OCI-LY1 (cell line): Measurements from ENCODE around the gene NEDD4L.

Experiments used
- EZH2 ChIP-seq: fragments of 200-600 bp; sonication (generic), shearing (Covaris generic); IDR thresholded peaks from 2 replicates; pipeline ENCODE4 v1.8.0; 2017; ENCODE audit warnings: borderline replicate concordance, mixed run types, mild to moderate bottlenecking, antibody characterized with exemption, low read length, moderate library complexity, mixed read lengths
- TF ChIP-seq, protein P1 (sequence below): fragments of 200-600 bp; sonication (generic), shearing (Covaris generic); IDR thresholded peaks from 2 replicates; pipeline ENCODE4 v1.5.1; 2017; ENCODE audit warnings: mild to moderate bottlenecking, antibody characterized with exemption, low read length, moderate library complexity, mixed read lengths

DNA sequence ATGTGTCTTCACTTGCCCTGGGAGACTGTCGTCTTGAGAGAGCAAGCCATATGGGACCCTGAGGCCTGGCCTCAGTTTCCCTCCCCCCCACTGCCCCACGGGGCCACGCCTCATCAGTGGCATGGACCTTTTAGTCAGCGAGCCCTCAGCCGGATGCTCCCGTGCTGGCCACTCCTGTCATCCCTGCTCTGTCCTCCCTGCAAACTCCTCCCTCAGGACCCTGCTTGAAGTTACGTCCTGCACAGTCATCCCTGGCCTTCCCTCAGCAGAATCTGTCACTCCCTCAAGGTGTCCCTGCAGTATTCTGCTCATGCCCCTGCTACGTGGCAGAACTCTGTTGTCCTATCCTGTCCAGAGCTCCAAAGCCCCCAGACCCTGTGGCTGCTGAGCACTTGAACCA, 265.1 kb downstream of the NEDD4L start:
- TF ChIP-seq, protein P1, sequence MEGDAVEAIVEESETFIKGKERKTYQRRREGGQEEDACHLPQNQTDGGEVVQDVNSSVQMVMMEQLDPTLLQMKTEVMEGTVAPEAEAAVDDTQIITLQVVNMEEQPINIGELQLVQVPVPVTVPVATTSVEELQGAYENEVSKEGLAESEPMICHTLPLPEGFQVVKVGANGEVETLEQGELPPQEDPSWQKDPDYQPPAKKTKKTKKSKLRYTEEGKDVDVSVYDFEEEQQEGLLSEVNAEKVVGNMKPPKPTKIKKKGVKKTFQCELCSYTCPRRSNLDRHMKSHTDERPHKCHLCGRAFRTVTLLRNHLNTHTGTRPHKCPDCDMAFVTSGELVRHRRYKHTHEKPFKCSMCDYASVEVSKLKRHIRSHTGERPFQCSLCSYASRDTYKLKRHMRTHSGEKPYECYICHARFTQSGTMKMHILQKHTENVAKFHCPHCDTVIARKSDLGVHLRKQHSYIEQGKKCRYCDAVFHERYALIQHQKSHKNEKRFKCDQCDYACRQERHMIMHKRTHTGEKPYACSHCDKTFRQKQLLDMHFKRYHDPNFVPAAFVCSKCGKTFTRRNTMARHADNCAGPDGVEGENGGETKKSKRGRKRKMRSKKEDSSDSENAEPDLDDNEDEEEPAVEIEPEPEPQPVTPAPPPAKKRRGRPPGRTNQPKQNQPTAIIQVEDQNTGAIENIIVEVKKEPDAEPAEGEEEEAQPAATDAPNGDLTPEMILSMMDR = no peak
- TF ChIP-seq EZH2 = no peak
